ENCODE results near the gene HEXD.
"Not testable (repeated sequence)": the region's sequence is repeated elsewhere in the genome, so short reads cannot be mapped to it uniquely, and the experiment has no call there.

HEXD gene

GRCh38 chr17:82440991-82441627, 23.0 kb downstream of the HEXD start:
- no peak for DNase-seq (ENCODE audit: low read depth)

GRCh38 chr17:82441691-82442487, 23.7 kb downstream of the HEXD start:
- DNase-seq (ENCODE audit: low read depth), result no peak

DNA sequence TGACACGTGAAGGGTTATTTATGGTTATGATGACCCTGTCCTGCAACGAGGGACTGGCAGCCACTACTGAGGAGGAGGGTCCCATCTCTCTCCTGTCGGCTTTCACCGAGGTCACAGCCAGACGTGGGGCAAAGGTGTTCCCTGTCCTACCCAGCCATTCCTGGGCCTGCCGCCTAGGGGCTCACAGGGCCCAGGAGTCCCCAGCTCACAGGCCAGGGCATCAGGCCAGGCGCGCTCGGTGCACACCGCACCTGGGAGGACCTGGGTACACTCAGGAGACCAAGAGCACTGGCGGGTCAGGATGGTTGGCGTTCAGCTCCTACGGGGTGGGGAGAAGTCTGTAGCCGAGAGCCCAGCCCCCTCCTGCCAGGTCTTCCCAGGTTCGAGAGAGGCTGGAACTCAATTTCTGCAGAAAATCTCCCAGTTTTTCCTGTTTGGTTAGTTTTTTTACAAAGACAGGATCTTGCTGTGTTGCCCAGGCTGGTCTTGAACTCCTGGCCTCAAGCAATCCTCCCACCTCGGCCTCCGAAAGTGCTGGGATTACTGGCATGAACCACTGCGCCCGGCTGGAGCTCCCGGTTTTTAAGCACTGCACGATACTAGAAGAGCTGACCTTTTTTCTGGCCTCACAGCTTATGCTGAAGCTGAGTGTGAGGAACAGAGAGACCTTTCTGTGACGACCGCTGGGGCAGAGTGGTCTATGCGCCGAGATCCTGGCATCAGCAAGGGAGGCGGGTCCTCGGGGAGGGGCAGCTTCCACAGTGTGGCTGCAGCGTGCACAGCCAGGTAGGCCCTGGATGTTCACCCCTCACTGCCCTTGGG, 24.7 kb downstream of the HEXD start:
- DNase-seq (ENCODE audit: low read depth), result no peak

GRCh38 chr17:82443465-82444283, 25.5 kb downstream of the HEXD start:
- no peak for DNase-seq (ENCODE audit: low read depth)

DNA sequence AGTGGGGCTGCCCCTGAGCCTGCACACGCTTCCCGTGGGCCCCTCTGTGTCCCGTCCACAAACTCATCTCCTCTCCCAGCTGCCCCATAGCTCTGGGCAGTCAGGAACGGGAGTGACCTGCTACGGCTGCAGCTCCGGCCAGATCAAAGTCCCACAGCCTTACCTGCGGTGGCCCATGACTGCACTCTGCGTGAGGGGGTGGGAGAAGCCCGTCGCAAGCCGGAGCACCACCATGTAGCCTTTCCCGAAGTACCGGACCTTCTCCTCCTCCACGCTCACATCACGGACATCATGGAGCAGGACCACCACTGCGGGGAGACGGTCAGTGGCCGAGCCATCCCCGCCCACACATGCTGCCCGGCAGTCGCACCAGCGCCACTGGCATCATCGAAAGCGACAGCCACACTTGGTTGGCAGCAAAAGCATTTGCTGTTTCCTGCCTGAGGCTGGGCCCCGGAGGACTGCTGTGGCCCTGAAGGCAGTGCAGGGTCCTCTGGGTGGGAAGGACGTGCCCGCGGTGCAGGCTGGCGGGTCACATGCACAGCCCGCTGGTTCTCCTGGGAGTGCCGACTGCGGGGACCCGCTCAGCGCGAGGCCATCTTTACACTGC, 26.2 kb downstream of the HEXD start:
- no peak for DNase-seq (ENCODE audit: low read depth)

DNA sequence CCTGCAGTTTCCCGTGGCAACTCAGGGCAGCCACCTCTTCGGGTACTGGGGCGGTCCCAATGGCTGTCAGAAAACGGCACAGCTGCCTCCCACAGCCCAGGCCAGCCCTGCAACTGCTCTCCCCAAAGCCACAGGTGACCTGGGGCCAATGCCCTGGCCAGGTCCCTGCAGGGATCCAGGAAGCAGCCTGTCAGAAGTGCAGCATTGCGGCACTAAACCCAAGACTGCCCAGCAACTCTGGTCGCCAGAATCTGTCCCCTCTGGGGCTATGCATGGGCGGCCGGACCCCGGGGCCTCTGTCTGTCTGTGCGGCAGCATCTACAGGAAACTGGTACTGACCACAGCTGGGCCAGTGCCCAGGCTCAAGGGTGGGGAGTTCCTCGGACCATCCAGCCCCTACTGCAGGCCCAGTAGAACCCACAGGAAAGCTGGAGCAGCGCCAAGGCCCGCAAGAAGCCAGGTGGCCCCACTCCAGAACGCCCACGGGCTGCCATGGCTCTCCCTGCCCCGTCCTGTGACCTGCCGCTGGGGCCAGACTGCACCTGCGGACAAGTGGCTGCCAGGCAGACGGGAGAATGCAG, 26.9 kb downstream of the HEXD start:
- DNase-seq (ENCODE audit: low read depth), result no peak

DNA sequence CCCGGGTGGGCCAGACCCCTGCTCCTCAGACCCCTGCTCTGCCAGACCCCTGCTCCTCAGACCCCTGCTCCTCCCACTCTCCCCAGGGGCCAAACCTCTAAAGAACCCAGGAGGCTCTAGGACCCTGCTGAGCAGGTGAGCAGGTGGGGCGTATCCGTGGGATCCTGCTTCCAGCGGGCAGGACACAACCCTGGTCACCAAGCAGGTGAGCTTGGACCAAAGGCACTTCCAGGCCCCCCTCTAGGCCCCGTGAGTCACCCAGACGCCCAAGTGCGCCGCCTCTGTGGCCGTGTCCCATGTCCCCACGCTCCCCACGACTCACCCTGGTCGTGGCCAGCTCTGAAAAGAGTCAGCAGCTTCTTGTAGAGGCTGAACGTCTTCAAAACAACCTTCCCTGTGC, 27.4 kb downstream of the HEXD start:
- no peak for DNase-seq (ENCODE audit: low read depth)

DNA sequence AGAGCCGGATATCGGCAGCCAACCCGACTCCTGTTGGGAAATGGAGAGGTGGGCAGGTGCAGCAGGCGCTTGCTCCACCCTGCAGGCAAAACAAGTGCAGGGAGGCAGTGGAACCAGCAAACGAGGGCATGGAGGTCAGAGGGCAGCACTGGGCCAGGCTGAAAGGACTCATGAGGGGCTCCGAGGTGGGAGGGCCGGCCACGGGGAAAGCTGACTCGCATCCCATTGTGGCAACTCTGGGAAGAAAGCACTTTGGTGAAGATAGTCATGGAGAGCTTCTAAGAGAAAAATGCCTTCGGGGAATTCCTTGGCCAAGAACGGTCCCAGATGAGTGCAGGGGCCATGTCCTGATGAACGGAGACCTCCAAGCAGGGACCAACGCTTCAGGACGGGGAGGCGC, 28.0 kb downstream of the HEXD start:
- no peak for DNase-seq (ENCODE audit: low read depth)

- DNase-seq (ENCODE audit: low read depth), result no peak
Observed at GRCh38 chr17:82446649-82447048, 28.5 kb downstream of the HEXD start.

- DNase-seq (ENCODE audit: low read depth), result no peak
Observed at GRCh38 chr17:82447876-82448275, 29.7 kb downstream of the HEXD start.

- DNase-seq (ENCODE audit: low read depth), result peak; percentile 57
Observed at GRCh38 chr17:82449131-82449882, 31.2 kb downstream of the HEXD start.

- peak; percentile 19 for DNase-seq (ENCODE audit: low read depth)
Observed at GRCh38 chr17:82449883-82450356, 31.8 kb downstream of the HEXD start.

DNA sequence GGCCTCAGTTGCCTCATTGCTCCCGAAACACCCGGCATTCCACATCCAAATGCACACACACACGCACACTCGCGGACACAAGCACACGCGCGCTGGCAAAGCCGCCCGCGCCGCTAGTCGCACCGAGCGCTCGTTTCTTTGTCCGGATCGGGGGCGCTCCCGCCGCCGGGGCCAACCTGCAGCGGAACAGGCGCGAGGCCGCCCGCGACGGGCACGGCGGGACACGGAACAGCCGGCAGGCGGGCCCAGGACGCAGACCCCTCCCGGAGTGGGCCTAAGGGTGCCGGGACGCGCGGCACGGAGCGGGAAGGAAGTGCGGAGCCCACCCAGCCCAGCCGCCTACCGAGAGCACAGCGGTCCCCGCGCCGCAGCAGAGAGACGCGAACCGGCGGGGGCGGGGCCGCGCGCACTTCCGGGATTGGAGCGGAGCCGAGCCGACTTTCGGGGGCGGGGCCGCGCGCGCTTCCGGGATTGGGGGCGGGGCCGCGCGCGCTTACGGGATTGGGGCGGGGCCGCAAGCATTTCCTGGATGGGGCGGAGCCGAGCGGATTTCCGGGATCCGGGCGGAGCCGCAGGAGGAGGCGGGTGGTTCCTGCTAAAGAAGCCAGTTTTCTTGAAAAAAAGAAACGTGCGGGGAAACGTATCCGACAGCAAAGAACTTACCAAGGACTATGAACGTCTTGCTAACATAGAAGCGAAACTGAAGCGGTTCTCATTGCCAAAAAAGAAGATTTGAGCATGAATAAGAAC, 32.4 kb downstream of the HEXD start, which contains the start of gene CYBC1:
Gene CYBC1 (minus strand): TSS at position 396 of the 750 bp plus-strand sequence. CDS start 1,498 bp downstream, outside the sequence.
- peak; percentile 92 for DNase-seq (ENCODE audit: low read depth)

- DNase-seq (ENCODE audit: low read depth), result no peak
Observed at GRCh38 chr17:82452162-82452561, 34.0 kb downstream of the HEXD start.

DNA sequence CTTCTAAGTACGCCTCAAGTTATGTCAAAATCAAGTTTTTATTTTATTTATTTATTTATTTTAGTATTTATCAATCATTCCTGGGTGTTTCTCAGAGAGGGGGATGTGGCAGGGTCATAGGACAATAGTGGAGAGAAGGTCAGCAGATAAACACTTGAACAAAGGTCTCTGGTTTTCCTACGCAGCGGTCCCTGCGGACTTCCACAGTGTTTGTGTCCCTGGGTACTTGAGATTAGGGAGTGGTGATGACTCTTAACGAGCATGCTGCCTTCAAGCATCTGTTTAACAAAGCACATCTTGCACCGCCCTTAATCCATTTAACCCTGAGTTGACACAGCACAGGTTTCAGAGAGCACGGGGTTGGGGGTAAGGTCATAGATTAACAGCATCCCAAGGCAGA, 35.0 kb downstream of the HEXD start:
- not testable (repeated sequence) for DNase-seq (ENCODE audit: low read depth)

DNA sequence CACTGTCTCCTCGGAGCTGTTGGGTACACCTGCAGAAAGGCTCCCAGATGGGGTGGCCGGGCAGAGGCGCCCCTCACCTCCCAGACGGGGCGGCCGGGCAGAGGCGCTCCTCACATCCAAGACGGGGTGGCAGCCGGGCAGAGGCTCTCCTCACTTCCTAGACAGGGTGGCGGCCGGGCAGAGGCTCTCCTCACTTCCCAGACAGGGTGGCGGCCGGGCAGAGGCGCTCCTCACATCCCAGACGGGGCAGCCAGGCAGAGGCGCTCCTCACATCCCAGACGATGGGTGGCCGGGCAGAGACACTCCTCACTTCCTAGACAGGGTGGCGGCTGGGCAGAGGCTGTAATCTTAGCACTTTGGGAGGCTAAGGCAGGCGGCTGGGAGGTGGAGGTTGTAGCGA, 35.6 kb downstream of the HEXD start:
- DNase-seq (ENCODE audit: low read depth), result not testable (repeated sequence)

DNA sequence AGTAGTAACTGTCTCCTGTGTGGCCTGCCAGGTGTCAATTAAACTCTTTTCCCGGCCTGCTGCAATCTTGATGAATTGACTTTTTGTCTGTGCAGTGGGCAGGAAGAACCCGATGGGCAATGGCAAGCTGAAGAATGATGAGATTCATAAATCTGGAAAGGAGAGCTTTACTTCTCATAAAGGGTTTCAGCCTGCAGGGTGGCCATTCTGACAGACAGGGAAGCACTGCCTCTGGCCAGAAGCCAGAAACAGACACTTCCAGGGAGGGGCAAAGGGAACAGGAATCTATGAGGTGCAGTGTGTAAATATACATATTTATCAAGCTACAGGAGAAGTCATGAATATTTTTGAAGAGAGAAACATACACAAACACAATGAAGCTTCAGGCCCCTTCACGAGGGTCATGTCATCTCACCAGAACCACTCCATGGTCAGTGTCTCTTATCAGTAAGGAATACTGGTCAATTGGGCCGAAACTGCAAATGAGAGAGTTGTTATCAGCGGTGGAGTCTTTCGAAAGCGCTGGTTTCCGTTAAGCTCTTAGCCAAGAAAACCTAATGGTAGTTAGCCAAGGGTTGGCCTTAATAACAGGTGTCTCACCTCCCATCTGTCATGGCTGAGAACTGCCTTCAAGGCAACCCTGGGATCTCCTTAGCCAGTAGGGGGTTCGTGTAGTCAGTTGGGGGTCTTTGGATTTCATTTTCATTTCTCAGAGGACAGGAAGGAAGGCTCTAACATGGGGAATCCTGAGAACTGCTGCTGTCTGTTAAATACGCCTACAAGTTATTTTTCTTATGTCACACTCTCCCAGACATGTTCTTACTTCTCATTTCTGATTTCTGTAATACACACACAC, 39.2 kb downstream of the HEXD start:
- no peak for DNase-seq (ENCODE audit: low read depth)

DNA sequence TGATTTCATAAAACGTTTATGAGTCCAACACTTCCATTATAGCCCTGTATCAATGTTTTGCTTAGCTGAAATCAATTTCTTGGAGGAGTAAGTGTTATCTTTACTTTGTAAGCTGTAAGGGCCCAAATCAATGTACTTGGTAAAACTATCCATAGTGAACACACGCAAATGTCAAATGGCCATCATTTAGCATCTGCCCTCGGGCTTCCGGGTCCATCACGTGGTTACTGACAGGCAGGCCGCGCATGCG, 39.7 kb downstream of the HEXD start:
- DNase-seq (ENCODE audit: low read depth), result no peak

Measured in stimulated activated CD8-positive, alpha-beta memory T cell treated with anti-CD3 and anti-CD28 coated beads, Interleukin-12 subunit alpha, Interleukin-12 subunit beta, amount 100 ng/mL, for 4 hours (primary cell).